Gastrocnemius medialis (tissue), 4 donors: ENCODE results near the gene LRIT3.

Experiments used
- CTCF ChIP-seq, 5 experiments: fragments of 450-650 bp in 3 of 5; fragments of 200-600 bp in 2 of 5; sonication (generic) in 2 of 5; IDR thresholded peaks in 4 of 5; conservative IDR thresholded peaks in 1 of 5; 1 replicate in 4 of 5; 2 replicates in 1 of 5; pipeline ENCODE4 v1.5.1; 2016 to 2019; ENCODE audit warnings: antibody characterized with exemption in 5 of 5, mild to moderate bottlenecking in 3 of 5, moderate library complexity in 3 of 5
- POLR2A ChIP-seq, 2 donors: fragments of 450-650 bp; IDR thresholded peaks; one replicate each; pipeline ENCODE4 v1.6.1; 2017; ENCODE audit warnings: antibody characterized with exemption in 2 of 2, mild to moderate bottlenecking in 2 of 2, moderate library complexity in 2 of 2

- TF ChIP-seq CTCF (IDR thresholded peaks at IDR 0.05 in 4 of 5, conservative IDR thresholded peaks at IDR 0.05 in 1 of 5) (no peak), POLR2A (IDR thresholded peaks at IDR 0.05) (no peak)
These were observed 594 bp downstream of the LRIT3 start for GRCh38 chr4:109848501-109848900.
